IMR-90 (cell line): Measurements from ENCODE around the gene DENND1B. TPM values are rescaled to one million over a fixed set of nuclear protein-coding genes. Genes with fewer than 3 reads are reported as not detected.

Experiments used
- ATAC-seq: fragments of 200-7000 bp; cut with Tn5 transposase; 2 replicates; pipeline ENCODE4 v1.9.1; 2020; ENCODE audit warnings: low read depth, mild to moderate bottlenecking, moderate library complexity
- BruUV-seq: library from RNA; stranded (reverse); fragments of 400-500 nt; replicated peaks from 2 replicates; lab custom pipeline; 2021; lab: Mats Ljungman, UMichigan
- CTCF ChIA-PET: fragments of 300-600 bp; formaldehyde crosslinking; extraction: SDS; loops from one replicate; lab custom pipeline; 2021; ENCODE audit warnings: antibody characterized with exemption; lab: Yijun Ruan, JAX
- POLR2A ChIA-PET: fragments of 300-600 bp; sonication (Branson Sonifier 250); formaldehyde crosslinking; loops from one replicate; lab custom pipeline; 2022; ENCODE audit warnings: antibody characterized with exemption; ENCODE audit not compliant: unreplicated experiment; lab: Charles Lee
- DNase-seq: peaks from one replicate; pipeline ENCODE4 v3.0.0; 2013
- H2AFZ ChIP-seq: replicated peaks from 2 replicates; pipeline ENCODE3; 2013; ENCODE audit warnings: low read length, mild to moderate bottlenecking; ENCODE audit not compliant: poor library complexity
- H2AK5ac ChIP-seq: 2 replicates; pipeline ENCODE4 v1.6.1; 2013; ENCODE audit warnings: low read depth, low read length, inconsistent platforms
- H2AK9ac ChIP-seq: replicated peaks from 2 replicates; pipeline ENCODE3; 2013; ENCODE audit warnings: mild to moderate bottlenecking, low read depth, low read length, moderate library complexity; ENCODE audit not compliant: poor library complexity
- H2BK120ac ChIP-seq: 2 replicates; pipeline ENCODE4 v1.6.1; 2013; ENCODE audit warnings: low read depth, low read length, inconsistent platforms
- H2BK15ac ChIP-seq: 3 replicates; pipeline ENCODE4 v1.6.1; 2013; ENCODE audit warnings: low read depth, low read length, inconsistent platforms
- H2BK20ac ChIP-seq: 2 replicates; pipeline ENCODE4 v1.6.1; 2013; ENCODE audit warnings: low read depth, mild to moderate bottlenecking, inconsistent platforms, low read length, moderate library complexity
- H2BK5ac ChIP-seq: 2 replicates; pipeline ENCODE4 v1.6.1; 2013; ENCODE audit warnings: mild to moderate bottlenecking, low read depth, low read length, inconsistent platforms; ENCODE audit not compliant: poor library complexity, severe bottlenecking
- H3K14ac ChIP-seq: replicated peaks from 2 replicates; pipeline ENCODE4 v1.6.1; 2013; ENCODE audit warnings: low read depth, low read length, inconsistent platforms
- H3K18ac ChIP-seq: 2 replicates; pipeline ENCODE4 v1.6.1; 2013; ENCODE audit warnings: low read depth, low read length, control low read depth
- H3K23ac ChIP-seq: 2 replicates; pipeline ENCODE4 v1.6.1; 2013; ENCODE audit warnings: low read depth, low read length, inconsistent platforms
- H3K27ac ChIP-seq: 2 replicates; pipeline ENCODE4 v1.5.1; 2013; ENCODE audit warnings: mild to moderate bottlenecking, control low read depth, low read length; ENCODE audit not compliant: insufficient read depth
- H3K27me3 ChIP-seq: 2 replicates; pipeline ENCODE4 v1.6.1; 2013; ENCODE audit warnings: low read length; ENCODE audit not compliant: control insufficient read depth, insufficient read depth
- H3K36me3 ChIP-seq: 2 replicates; pipeline ENCODE4 v1.6.1; 2013; ENCODE audit warnings: low read length, mixed read lengths; ENCODE audit not compliant: control insufficient read depth, insufficient read depth
- H3K4ac ChIP-seq: 2 replicates; pipeline ENCODE4 v1.6.1; 2013; ENCODE audit warnings: low read depth, low read length, inconsistent platforms
- H3K4me1 ChIP-seq: 2 replicates; pipeline ENCODE4 v1.6.1; 2013; ENCODE audit warnings: low read length, mixed read lengths; ENCODE audit not compliant: control insufficient read depth, insufficient read depth
- H3K4me2 ChIP-seq: 2 replicates; pipeline ENCODE4 v1.6.1; 2013; ENCODE audit warnings: low read depth, mild to moderate bottlenecking, control low read depth, low read length, moderate library complexity
- H3K4me3 ChIP-seq: 2 replicates; pipeline ENCODE4 v1.5.1; 2013; ENCODE audit warnings: low read depth, mild to moderate bottlenecking, control low read depth, low read length, moderate library complexity; ENCODE audit not compliant: insufficient read depth
- H3K56ac ChIP-seq: 2 replicates; pipeline ENCODE4 v1.6.1; 2013; ENCODE audit warnings: low read length, inconsistent platforms; ENCODE audit not compliant: insufficient read depth; ENCODE audit errors: extremely low read depth
- H3K79me1 ChIP-seq, 2 experiments: 2 replicates each; pipeline ENCODE4 v1.6.1; 2013; ENCODE audit warnings: low read length in 2 of 2, inconsistent platforms in 1 of 2, low read depth in 1 of 2
- H3K9ac ChIP-seq: 2 replicates; pipeline ENCODE4 v1.6.1; 2013; ENCODE audit warnings: low read depth, low read length, control low read depth
- H3K9me1 ChIP-seq: 2 replicates; pipeline ENCODE4 v1.6.1; 2013; ENCODE audit warnings: low read length, inconsistent platforms; ENCODE audit not compliant: insufficient read depth
- H3K9me3 ChIP-seq: 2 replicates; pipeline ENCODE4 v1.6.1; 2013; ENCODE audit warnings: low read length; ENCODE audit not compliant: control insufficient read depth, insufficient read depth
- H4K20me1 ChIP-seq: 2 replicates; pipeline ENCODE4 v1.6.1; 2013; ENCODE audit warnings: low read length, inconsistent platforms; ENCODE audit not compliant: insufficient read depth
- H4K5ac ChIP-seq: 2 replicates; pipeline ENCODE4 v1.6.1; 2013; ENCODE audit warnings: mild to moderate bottlenecking, low read depth, low read length, control low read depth
- H4K8ac ChIP-seq, 2 experiments: 2 replicates each; pipeline ENCODE4 v1.6.1; 2013; ENCODE audit warnings: low read depth in 2 of 2, low read length in 2 of 2, control low read depth in 1 of 2, inconsistent platforms in 1 of 2
- H4K91ac ChIP-seq: 2 replicates; pipeline ENCODE4 v1.6.1; 2013; ENCODE audit warnings: low read depth, low read length, inconsistent platforms; ENCODE audit not compliant: insufficient read depth
- BHLHE40 ChIP-seq: fragments of 150-350 bp; IDR thresholded peaks from 2 replicates; pipeline ENCODE4 v1.6.1; 2016; ENCODE audit warnings: mild to moderate bottlenecking, low read depth, low read length
- CEBPB ChIP-seq: IDR thresholded peaks from 2 replicates; pipeline ENCODE4 v1.6.1; 2012; ENCODE audit warnings: low read depth, low read length, improper control_type of control experiment
- RCOR1 ChIP-seq: IDR thresholded peaks from 2 replicates; pipeline ENCODE4 v1.6.1; 2012; ENCODE audit warnings: mild to moderate bottlenecking, low read length, improper control_type of control experiment; ENCODE audit not compliant: insufficient replicate concordance
- WGBS, 2 experiments: methylation state at CpG; one replicate each; pipeline versions ENCODE4 v1.1.5 to v1.1.7; 2013; ENCODE audit warnings: missing lambda C conversion rate in 2 of 2; ENCODE audit not compliant: insufficient read length in 1 of 2; ENCODE audit errors: extremely low coverage in 2 of 2; 5-methylcytosine and 5-hydroxymethylcytosine counted together
- dilution Hi-C: fragments of 300-500 bp; cut with HindIII; formaldehyde crosslinking; loops from one replicate; pipeline ENCODE4 v1.14.3; 2018; ENCODE audit warnings: low sequenced_read_pairs; ENCODE audit not compliant: unreplicated experiment
- in situ Hi-C: fragments of 300-500 bp; cut with MboI; formaldehyde crosslinking; loops from 3 replicates; pipeline ENCODE4 v1.14.3; 2019; ENCODE audit warnings: low sequenced_read_pairs, inconsistent platforms, mixed read lengths
- intact Hi-C: fragments of 100-400 bp; cut with micrococcal nuclease; formaldehyde crosslinking; loops from 2 replicates; pipeline ENCODE4 v1.10.0; 2022
- polyA plus RNA-seq, 3 experiments: library from polyadenylated mRNA; depleted of rRNA; stranded (reverse); fragments of >200 nt; gene quantifications; 2 replicates each; pipeline ENCODE4 v1.2.3, GENCODE V29; 2012; ENCODE audit warnings: low replicate concordance in 1 of 3
- total RNA-seq: library from RNA; depleted of rRNA; stranded (reverse); fragments of >200 nt; gene quantifications from 2 replicates; pipeline ENCODE4 v1.2.3, GENCODE V29; 2012

DENND1B gene
- total and polyA plus RNA-seq, 2 of the 4 experiments (the other 2 are of a cell fraction) = 4.0 to 24.2 TPM

DNA sequence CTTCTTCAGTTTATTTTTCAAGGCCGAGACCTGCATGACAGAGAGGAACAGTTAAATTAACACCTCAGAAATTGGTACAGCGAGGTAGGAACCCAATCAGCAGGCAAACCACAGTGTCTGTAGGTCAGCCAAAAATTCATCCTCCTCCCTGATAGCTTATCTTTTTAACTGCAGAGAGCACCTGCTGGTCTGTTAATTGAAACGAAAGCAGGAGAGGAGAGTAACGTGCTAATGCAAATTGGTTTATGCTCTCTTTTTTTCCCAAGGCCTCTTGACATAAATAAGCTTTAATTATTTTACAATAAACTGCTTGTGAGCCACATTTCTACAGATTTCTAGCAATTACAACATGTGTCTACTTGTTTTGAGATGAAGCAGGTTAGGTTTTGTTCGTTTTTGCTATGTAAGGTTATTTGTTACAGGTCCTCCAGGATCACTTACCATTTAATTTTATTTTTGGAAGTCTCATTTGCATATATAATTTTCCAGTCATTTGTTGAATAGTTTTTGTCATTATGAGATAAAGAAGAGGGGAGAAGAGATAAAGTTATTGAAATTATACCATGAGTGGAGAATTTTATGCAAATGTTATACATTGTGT, 179.9 kb downstream of the DENND1B start:
- Histone ChIP-seq H2AK5ac (no peak overlapping the region), H2AK9ac (no peak overlapping the region), H2BK20ac (no peak overlapping the region), H2BK15ac (no peak overlapping the region), H4K91ac (no peak overlapping the region), H3K27me3 (no peaks in the 10 kb centered on the region), H3K14ac (no peak overlapping the region), H3K9ac (no peak overlapping the region), H3K9me1 (no peaks in the 10 kb centered on the region), H3K27ac (no peak overlapping the region), H4K5ac (no peak overlapping the region), H2AFZ (no peak overlapping the region), H2BK120ac (no peak overlapping the region), H3K23ac (no peak overlapping the region), H3K56ac (no peak overlapping the region), H3K79me1 (no peaks in the 10 kb centered on the region; a peak in 1 of 4 replicates), H3K4me3 (no peak overlapping the region), H3K36me3 (0 out of 2 replicates have a peak, but pooled peaks cover 3% of the 10 kb centered on the region), H3K4me2 (no peak overlapping the region), H4K20me1 (no peaks in the 10 kb centered on the region), H3K18ac (no peak overlapping the region), H2BK5ac (no peak overlapping the region), H3K4me1 (no peaks in the 10 kb centered on the region), H3K9me3 (no peaks in the 10 kb centered on the region), H4K8ac (no peak overlapping the region), H3K4ac (no peak overlapping the region)
- intact Hi-C loops (no loop called here), in situ Hi-C loops (no loop called here), dilution Hi-C loops (no loop called here)
- ChIA-PET CTCF (no interaction called here), POLR2A (no interaction called here)
- BruUV-seq = no TSS peak
- TF ChIP-seq BHLHE40 (no peak), CEBPB (no peak), RCOR1 (no peak)
- DNase-seq (no peak), ATAC-seq (no peak)
- WGBS, 2 experiments = 83% methylated on average over 2 of the region's 5 CpGs; no CpG with 5 or more reads in 1 of the 2 experiments
